ENCODE results near the gene ZNF593OS.

Gene ZNF593OS

DNA sequence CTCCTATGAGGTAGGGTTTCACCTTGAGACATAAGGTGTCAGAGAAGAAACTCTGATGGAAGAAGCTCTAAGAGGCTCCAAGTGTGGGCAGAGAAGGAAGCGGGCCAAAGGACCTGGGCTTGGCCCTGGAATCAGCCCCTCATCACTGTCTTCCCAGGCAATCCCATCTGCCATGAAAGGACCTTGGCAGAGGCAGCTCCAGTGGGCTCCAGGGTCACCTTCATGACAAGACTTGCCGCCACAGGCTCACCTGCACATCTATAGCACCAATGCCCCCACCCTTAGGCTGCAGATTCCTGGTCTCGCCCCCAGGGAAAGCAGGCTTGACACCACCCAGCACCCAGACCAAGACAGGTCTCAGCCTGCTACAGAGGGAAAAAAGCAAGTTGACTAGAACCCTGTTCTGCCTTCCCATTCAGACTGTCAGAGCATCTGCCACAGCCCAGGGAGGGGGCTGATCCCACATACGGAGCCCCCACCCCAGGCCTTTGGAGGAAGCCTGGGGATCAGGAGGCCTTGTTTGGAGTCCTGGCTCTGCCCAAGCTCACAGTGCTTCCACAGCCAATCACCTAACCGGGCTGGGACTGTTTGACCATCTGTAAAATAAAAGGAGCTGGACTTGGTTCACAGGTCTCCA, 13.2 kb downstream of the ZNF593OS start:
- no peak for DNase-seq

GRCh38 chr1:26156285-26157038, 15.2 kb downstream of the ZNF593OS start:
- no peak for DNase-seq

DNA sequence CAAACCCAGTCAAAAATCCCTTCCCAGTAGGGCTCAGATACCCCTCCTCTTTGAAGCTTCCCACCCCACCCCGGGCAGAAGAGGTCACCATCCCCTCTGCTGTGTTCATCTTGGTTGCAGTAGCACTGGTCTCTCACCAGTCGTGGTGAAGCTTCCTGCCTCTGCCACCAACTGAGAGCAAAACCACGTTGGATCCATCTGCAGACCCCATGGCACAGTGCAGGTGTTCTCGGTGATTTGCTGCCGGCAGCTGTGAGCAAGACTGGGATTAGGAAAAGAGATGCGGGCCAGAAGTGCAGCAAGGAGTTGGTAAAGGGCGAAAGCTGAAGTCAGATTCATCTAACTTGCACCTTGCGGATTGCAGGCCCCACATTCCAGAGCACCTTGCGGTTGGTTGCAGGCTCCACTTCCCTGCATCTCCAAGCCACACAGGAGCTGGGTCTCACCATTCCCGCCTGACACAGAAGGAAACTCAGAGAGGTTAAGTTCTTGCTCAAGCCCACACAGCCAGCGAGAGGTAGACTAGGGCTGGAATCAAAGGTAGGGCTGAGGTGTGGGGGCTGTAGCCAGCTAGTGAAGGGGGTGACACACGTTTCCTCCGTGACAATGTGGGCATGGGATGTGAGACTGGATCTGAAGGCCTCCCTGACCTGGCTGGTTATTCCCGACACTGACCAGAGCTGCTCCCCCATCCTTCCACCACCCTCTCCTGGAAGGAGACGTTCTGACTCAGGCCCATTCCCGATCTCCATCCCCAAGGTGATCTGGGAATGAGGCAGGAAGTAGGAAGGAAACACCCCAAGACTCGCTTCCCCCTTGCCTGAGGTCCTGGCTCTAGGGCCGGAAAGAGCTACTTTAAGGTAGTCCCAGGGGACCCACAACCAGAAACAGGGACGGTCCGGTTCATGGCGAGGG, 16.0 kb downstream of the ZNF593OS start:
- DNase-seq, result no peak

- DNase-seq, result no peak
These were observed 16.9 kb downstream of the ZNF593OS start for GRCh38 chr1:26154750-26155149.

DNA sequence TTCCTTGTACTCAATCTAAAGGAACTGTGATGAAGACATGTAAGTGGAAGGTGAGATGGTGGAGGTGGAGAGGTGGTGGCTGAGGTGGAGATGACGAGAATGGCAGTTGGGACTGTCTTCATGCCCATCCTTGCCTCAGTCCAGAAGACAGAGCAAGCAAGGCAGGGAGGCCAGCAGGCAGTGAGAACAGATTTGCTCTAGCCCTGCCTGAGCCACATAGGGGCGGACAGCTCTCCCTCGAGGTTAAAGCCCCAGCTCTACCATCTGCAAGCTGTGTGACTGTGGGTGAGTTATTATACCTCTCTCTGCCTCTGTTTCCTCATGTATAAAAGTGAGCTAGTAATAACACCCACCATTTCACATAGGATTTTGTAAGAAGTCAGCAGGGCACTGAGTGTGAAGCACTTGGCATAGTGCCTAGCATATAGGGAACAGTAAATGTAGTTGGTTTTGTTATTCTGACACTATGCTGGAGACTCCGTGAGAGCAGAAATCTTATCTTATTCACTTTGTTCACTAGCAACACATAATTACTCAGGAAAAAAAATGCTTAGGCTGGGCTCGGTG, 17.6 kb downstream of the ZNF593OS start:
- peak; percentile 70 for DNase-seq

GRCh38 chr1:26148887-26149286, 22.7 kb downstream of the ZNF593OS start:
- no peak for DNase-seq

GRCh38 chr1:26145960-26146294, 25.7 kb downstream of the ZNF593OS start:
- no peak for DNase-seq

DNA sequence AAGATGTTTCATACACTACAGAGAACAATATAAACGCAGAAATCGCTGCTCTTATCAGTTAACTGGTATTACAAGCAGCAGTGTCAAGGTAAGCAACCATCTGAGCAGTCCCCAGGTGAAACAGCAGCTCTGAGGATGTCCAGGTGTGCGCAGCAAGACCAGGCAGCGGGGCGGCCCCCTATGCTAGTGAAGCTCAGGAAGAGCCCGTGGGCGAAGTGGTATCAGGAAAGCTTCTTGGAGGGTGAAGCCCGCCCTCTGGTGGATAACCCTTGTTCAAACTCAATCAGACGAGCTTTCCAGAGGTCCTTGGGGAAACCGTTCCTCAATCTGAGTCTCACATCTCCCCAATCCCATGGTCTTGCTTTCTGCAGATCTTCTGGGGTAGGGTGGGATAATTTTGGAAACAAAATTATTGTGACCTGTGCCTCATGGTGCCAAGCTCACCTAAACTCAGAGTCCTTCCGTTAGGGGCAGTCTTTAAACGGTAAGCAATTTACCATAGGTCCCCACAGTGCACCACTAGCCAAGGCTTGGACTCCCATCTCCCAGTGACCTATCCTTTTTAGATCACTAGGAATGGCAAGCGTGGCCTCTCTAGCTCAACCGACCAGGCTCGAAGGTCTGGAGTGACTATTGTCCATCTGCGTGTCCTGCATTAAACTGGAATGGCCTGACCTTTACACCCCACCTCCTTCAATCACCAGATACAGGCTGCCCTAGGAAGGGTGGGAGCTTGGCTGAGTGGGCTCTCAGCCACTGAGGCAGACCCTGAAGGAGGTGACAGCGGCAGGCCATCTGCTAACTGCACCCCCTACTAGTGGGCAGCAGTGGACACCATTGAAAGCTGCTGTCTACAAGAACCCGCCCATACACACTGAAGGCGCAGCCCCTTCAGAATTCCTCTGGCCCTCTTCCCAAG, 26.3 kb downstream of the ZNF593OS start:
- DNase-seq, result peak; percentile 81

GRCh38 chr1:26142159-26142558, 29.5 kb downstream of the ZNF593OS start:
- DNase-seq, result no peak

GRCh38 chr1:26138974-26139558, 32.6 kb downstream of the ZNF593OS start:
- no peak for DNase-seq

- DNase-seq, result no peak
These were observed 37.2 kb downstream of the ZNF593OS start for GRCh38 chr1:26134466-26134865.

- no peak for DNase-seq
These were observed 38.8 kb downstream of the ZNF593OS start for GRCh38 chr1:26132834-26133167.

GRCh38 chr1:26132128-26132833, 39.4 kb downstream of the ZNF593OS start:
- DNase-seq, result no peak

DNA sequence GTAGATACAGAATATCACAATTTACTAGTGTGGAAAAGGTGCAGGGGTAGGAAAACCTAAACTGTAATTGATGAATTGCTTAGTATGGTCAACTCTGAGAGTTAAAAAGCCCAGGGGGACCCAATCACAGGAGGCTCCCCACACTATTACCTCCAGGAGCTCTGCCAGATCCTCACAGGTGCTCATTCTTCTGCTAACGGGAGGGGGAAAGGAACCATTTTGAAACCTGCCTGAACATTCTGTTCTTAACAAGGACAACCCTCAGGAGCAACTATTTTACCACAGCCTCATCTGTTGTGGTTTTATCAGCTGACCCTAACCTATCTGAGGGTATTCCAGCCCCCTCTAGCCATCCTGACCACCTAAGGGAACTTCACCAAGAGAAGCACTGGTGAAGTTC, 40.9 kb downstream of the ZNF593OS start:
- no peak for DNase-seq

DNA sequence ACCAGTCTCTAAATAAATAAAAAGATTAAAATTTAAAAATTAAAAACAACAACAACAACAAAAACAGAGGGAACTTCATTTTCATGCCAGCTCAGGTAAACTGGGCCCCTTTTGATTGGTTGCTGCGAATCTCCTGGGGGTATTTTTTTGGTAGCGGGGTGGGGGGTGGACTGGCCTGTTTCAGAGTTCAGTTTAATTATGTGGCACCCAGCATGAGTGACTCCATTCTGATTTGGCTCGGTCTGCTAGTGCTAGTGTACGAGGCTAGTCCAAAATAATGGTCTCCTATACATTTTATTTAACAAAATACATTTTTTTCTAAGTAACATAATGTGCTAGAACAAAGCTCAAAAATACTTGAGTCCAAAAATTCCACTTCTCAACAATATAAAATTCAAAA, 41.9 kb downstream of the ZNF593OS start:
- no peak for DNase-seq

DNA sequence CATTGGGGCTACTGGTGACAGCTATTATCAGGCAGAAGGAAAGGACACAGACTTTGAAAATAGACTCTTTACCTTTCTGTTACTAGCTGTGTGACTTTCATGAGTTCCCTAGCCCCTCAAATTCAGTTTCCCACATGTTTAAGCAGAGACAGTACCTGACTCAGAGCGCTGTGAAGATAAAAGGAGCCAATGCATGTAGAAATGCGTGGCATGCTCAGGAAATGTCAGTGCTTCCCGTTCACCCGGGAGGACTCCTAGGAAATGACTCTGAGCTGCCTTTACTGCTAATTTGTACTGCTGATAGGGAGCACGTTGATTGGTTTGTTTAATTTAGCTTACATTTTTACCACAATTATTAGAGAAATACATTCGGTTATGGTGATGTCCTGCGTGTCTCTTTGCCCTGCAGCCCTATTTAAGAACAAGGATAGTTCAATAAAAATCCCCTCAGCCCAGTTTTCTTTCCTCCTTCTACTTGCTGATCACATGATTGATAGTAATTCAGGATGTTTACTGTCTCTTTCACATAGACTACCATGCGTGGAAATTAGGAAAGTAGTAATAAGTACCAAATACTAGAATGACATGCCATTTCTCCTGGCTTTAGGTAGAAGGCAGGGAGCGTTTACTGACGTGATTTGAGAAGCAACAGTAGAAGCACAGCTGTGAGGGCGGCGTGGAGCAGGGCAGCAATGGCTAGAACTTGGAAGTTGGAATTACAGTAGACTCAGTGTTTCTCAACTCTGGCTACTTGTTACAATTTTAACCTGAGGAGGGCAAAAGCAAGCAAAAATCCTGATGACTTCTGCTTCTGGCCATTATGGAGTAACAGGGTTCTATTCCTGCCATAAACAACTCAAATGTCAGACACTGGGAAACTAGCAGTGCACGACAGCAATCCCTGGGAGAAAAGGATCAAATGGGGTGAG, 44.1 kb downstream of the ZNF593OS start:
- peak; percentile 34 for DNase-seq

- DNase-seq, result peak; percentile 70
These were observed 45.1 kb downstream of the ZNF593OS start for GRCh38 chr1:26126321-26127084.

DNA sequence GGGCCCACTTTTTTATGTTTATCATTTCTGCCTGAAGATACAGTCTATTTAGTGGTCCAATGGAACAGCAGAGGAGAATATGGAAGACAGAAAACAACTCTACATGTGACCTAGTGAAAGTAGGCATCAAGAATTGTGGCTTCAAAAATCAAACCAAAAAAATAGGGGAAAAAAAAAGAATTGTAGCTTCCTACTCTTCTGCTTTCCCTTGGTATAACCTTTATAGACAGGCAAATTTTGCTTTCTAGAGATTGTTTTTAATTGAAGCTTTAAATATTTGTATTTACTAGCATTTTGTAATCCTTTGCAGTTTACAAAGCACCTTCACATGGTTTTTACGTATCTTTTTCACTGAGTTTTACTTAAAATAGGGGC, 45.7 kb downstream of the ZNF593OS start:
- DNase-seq, result no peak

DNA sequence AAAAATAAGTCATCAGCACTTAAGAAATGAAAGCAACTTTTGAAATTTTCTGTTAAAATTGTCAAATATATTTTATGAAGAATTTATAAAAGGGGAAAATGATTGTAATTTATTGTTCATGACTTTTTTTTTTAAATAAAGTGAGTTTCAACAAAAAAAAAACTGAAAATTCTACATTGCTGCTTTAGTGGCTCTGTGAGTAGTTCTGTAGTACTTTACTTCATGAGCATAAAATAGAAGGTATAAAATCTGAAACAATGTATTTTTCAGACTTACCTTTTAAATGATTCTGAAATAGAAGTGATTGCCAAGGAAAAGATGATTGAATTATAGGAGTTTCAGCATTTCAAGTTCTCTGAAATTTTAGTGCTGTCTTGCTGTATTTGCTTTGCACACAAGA, 46.2 kb downstream of the ZNF593OS start:
- no peak for DNase-seq
